H9 (cell line): ENCODE results near the gene ASCC2. TPM values are rescaled to one million over a fixed set of nuclear protein-coding genes. Genes with fewer than 3 reads are reported as not detected.

Source experiments
- DNase-seq: peaks from one replicate; pipeline ENCODE4 v3.0.0-alpha.2; 2017
- H2AFZ ChIP-seq: one replicate; pipeline ENCODE4 v1.6.1; 2013; ENCODE audit warnings: mild to moderate bottlenecking, low read length, control low read depth, moderate library complexity
- H2AK5ac ChIP-seq: 2 replicates; pipeline ENCODE4 v1.6.1; 2013; ENCODE audit warnings: low read length, control low read depth, mixed read lengths; ENCODE audit not compliant: insufficient read length
- H2BK120ac ChIP-seq: one replicate; pipeline ENCODE4 v1.6.1; 2013; ENCODE audit warnings: low read depth, mild to moderate bottlenecking, low read length, control low read depth, inconsistent platforms; ENCODE audit not compliant: poor library complexity, severe bottlenecking
- H2BK12ac ChIP-seq: 2 replicates; pipeline ENCODE4 v1.6.1; 2013; ENCODE audit warnings: low read length, control low read depth, mixed read lengths, low read depth; ENCODE audit not compliant: insufficient read length
- H2BK15ac ChIP-seq: 2 replicates; pipeline ENCODE4 v1.6.1; 2013; ENCODE audit warnings: low read depth, low read length, control low read depth
- H2BK20ac ChIP-seq: one replicate; pipeline ENCODE4 v1.6.1; 2013; ENCODE audit warnings: low read depth, mild to moderate bottlenecking, low read length, control low read depth, inconsistent platforms; ENCODE audit not compliant: poor library complexity, severe bottlenecking
- H2BK5ac ChIP-seq: 2 replicates; pipeline ENCODE4 v1.6.1; 2013; ENCODE audit warnings: low read length, control low read depth, mixed read lengths; ENCODE audit not compliant: insufficient read length
- H3K14ac ChIP-seq: 2 replicates; pipeline ENCODE4 v1.6.1; 2013; ENCODE audit warnings: low read length, control low read depth; ENCODE audit not compliant: insufficient read depth
- H3K18ac ChIP-seq: 2 replicates; pipeline ENCODE4 v1.6.1; 2013; ENCODE audit warnings: low read depth, mild to moderate bottlenecking, mixed read lengths, low read length, control low read depth; ENCODE audit not compliant: insufficient read length
- H3K23ac ChIP-seq: 2 replicates; pipeline ENCODE4 v1.6.1; 2013; ENCODE audit warnings: low read length, control low read depth, mixed read lengths, low read depth; ENCODE audit not compliant: insufficient read length
- H3K23me2 ChIP-seq: 2 replicates; pipeline ENCODE4 v1.6.1; 2013; ENCODE audit warnings: low read depth, mild to moderate bottlenecking, mixed read lengths, low read length, control low read depth; ENCODE audit not compliant: insufficient read length, poor library complexity, severe bottlenecking
- H3K27ac ChIP-seq: 2 replicates; pipeline ENCODE4 v1.5.1; 2013; ENCODE audit warnings: low read length, control low read depth, mixed read lengths, low read depth; ENCODE audit not compliant: insufficient read length
- H3K27me3 ChIP-seq: 2 replicates; pipeline ENCODE4 v1.6.1; 2013; ENCODE audit warnings: low read length, control low read depth, inconsistent platforms; ENCODE audit not compliant: insufficient read depth
- H3K4ac ChIP-seq: 2 replicates; pipeline ENCODE4 v1.6.1; 2013; ENCODE audit warnings: low read depth, mild to moderate bottlenecking, control low read depth, inconsistent platforms, low read length, moderate library complexity
- H3K4me1 ChIP-seq: 2 replicates; pipeline ENCODE4 v1.6.1; 2013; ENCODE audit warnings: low read length, control low read depth, inconsistent platforms; ENCODE audit not compliant: insufficient read depth
- H3K4me2 ChIP-seq: 2 replicates; pipeline ENCODE4 v1.6.1; 2013; ENCODE audit warnings: low read length, control low read depth, mixed read lengths; ENCODE audit not compliant: insufficient read length, insufficient read depth
- H3K56ac ChIP-seq: 2 replicates; pipeline ENCODE4 v1.6.1; 2013; ENCODE audit warnings: low read depth, mild to moderate bottlenecking, mixed read lengths, low read length, control low read depth; ENCODE audit not compliant: insufficient read length
- H3K79me1 ChIP-seq: 2 replicates; pipeline ENCODE4 v1.6.1; 2013; ENCODE audit warnings: low read depth, mild to moderate bottlenecking, moderate library complexity, low read length, control low read depth, inconsistent platforms; ENCODE audit not compliant: insufficient read depth, poor library complexity, severe bottlenecking
- H3K79me2 ChIP-seq: 2 replicates; pipeline ENCODE4 v1.6.1; 2013; ENCODE audit warnings: low read length, control low read depth, inconsistent platforms; ENCODE audit not compliant: insufficient read depth
- H3K9ac ChIP-seq: 2 replicates; pipeline ENCODE4 v1.6.1; 2013; ENCODE audit warnings: low read length, control low read depth, mixed read lengths; ENCODE audit not compliant: insufficient read length; ENCODE audit errors: extremely low read depth
- H3K9me3 ChIP-seq: one replicate; pipeline ENCODE4 v1.6.1; 2013; ENCODE audit warnings: low read depth, low read length, inconsistent platforms; ENCODE audit not compliant: control insufficient read depth
- H3T11ph ChIP-seq: one replicate; pipeline ENCODE4 v1.6.1; 2013; ENCODE audit warnings: mild to moderate bottlenecking, low read length, control low read depth, inconsistent platforms
- H4K20me1 ChIP-seq: one replicate; pipeline ENCODE4 v1.6.1; 2013; ENCODE audit not compliant: control insufficient read depth, insufficient read length, insufficient read depth
- H4K5ac ChIP-seq: 2 replicates; pipeline ENCODE4 v1.6.1; 2013; ENCODE audit warnings: low read depth, mild to moderate bottlenecking, mixed read lengths, low read length, control low read depth; ENCODE audit not compliant: insufficient read length
- H4K8ac ChIP-seq: replicated peaks from 2 replicates; pipeline ENCODE4 v1.6.1; 2013; ENCODE audit warnings: low read length, control low read depth, mixed read lengths, low read depth; ENCODE audit not compliant: insufficient read length
- H4K91ac ChIP-seq: 2 replicates; pipeline ENCODE4 v1.6.1; 2013; ENCODE audit warnings: low read depth, mild to moderate bottlenecking, moderate library complexity, mixed read lengths, low read length, control low read depth; ENCODE audit not compliant: insufficient read length
- H3K27ac Mint-ChIP-seq, 3 experiments: 2 replicates in 2 of 3; 3 replicates in 1 of 3; pipeline ENCODE4 v1.8.0; 2020 to 2021; ENCODE audit warnings: mixed read lengths in 3 of 3, mild to moderate bottlenecking in 1 of 3, moderate library complexity in 1 of 3
- H3K27me3 Mint-ChIP-seq: 2 replicates; pipeline ENCODE4 v1.8.0; 2021; ENCODE audit warnings: low read depth, mild to moderate bottlenecking, moderate library complexity, mixed read lengths
- H3K36me3 Mint-ChIP-seq, 3 experiments: 2 replicates in 2 of 3; 3 replicates in 1 of 3; pipeline ENCODE4 v1.8.0; 2020 to 2021; ENCODE audit warnings: low read depth in 3 of 3, mixed read lengths in 3 of 3; ENCODE audit not compliant: insufficient read depth in 1 of 3
- H3K4me1 Mint-ChIP-seq, 2 experiments: 2 replicates each; pipeline ENCODE4 v1.8.0; 2020; ENCODE audit warnings: mixed read lengths in 2 of 2
- H3K4me3 Mint-ChIP-seq, 2 experiments: 2 replicates in 1 of 2; 3 replicates in 1 of 2; pipeline ENCODE4 v1.8.0; 2020 to 2021; ENCODE audit warnings: mild to moderate bottlenecking in 2 of 2, mixed read lengths in 2 of 2, moderate library complexity in 1 of 2
- H3K9me3 Mint-ChIP-seq, 2 experiments: 2 replicates in 1 of 2; 3 replicates in 1 of 2; pipeline ENCODE4 v1.8.0; 2020; ENCODE audit warnings: mild to moderate bottlenecking in 2 of 2, mixed read lengths in 2 of 2, moderate library complexity in 1 of 2
- WGBS: extraction: QIAGEN DNeasy Blood & Tissue Kit; methylation state at CpG from one replicate; pipeline ENCODE4 v1.1.7; 2013; ENCODE audit warnings: missing lambda C conversion rate, low lambda C conversion rate, mixed read lengths; ENCODE audit not compliant: insufficient read length; ENCODE audit errors: extremely low coverage; 5-methylcytosine and 5-hydroxymethylcytosine counted together
- total RNA-seq: library from RNA; stranded (reverse); gene quantifications from 2 replicates; pipeline ENCODE4 v1.2.1, GENCODE V29; 2021
- TF ChIP-seq, protein P1 (sequence below): fragments of 200-600 bp; sonication (generic); conservative IDR thresholded peaks from 3 replicates; pipeline ENCODE4 v1.8.0; 2021; ENCODE audit warnings: antibody characterized with exemption, mild to moderate bottlenecking

Gene ASCC2
- total RNA-seq, 1 experiment from 2014 or later, result 48.2 TPM

DNA sequence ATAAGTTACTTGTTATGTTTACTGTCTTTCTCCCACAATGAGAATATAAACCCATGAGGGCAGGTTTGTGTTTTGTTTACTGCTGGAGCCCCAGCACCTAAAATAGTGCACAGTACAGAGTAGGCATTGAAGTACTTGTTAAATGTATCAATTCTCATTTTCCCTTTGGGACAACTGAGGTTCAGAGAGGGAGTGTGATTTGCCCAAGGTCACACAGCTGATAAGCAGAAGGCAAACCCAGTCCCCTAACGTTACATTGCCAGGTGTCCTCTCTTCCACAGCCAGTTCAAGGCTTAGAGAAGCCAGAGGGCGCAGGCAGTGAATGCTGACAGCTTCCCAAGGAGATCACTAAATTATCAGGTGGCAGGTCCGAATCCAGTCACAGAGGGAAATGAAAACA, 88.0 kb downstream of the ASCC2 start:
- TF ChIP-seq, protein P1, sequence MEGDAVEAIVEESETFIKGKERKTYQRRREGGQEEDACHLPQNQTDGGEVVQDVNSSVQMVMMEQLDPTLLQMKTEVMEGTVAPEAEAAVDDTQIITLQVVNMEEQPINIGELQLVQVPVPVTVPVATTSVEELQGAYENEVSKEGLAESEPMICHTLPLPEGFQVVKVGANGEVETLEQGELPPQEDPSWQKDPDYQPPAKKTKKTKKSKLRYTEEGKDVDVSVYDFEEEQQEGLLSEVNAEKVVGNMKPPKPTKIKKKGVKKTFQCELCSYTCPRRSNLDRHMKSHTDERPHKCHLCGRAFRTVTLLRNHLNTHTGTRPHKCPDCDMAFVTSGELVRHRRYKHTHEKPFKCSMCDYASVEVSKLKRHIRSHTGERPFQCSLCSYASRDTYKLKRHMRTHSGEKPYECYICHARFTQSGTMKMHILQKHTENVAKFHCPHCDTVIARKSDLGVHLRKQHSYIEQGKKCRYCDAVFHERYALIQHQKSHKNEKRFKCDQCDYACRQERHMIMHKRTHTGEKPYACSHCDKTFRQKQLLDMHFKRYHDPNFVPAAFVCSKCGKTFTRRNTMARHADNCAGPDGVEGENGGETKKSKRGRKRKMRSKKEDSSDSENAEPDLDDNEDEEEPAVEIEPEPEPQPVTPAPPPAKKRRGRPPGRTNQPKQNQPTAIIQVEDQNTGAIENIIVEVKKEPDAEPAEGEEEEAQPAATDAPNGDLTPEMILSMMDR, result no peak
- Histone ChIP-seq H2BK12ac (no peak overlapping the region), H2BK5ac (no peak overlapping the region), H4K91ac (no peak overlapping the region), H4K20me1 (no peaks in the 10 kb centered on the region), H3K4me2 (no peak overlapping the region), H3K79me2 (no peaks in the 10 kb centered on the region), H3K23ac (no peak overlapping the region), H3K23me2 (no peaks in the 10 kb centered on the region), H4K8ac (no peak overlapping the region), H3K14ac (no peak overlapping the region), H4K5ac (no peak overlapping the region), H2BK15ac (no peak overlapping the region), H3K4ac (no peak overlapping the region), H3K27me3 (no peaks in the 10 kb centered on the region), H3K18ac (no peak overlapping the region), H2AK5ac (no peak overlapping the region), H3K79me1 (no peaks in the 10 kb centered on the region), H3K9me3 (no peaks in the 10 kb centered on the region), H3K4me1 (no peaks in the 10 kb centered on the region), H3K27ac (no peak overlapping the region), H3K56ac (no peak overlapping the region), H3T11ph (no peak overlapping the region), H2BK120ac (no peak overlapping the region), H2AFZ (no peak overlapping the region), H3K9ac (no peak overlapping the region), H2BK20ac (no peak overlapping the region)
- H3K4me1 Mint-ChIP-seq, result peaks cover 0 to 7% of the 10 kb centered on the region in 2 experiments; a peak in 3 of 4 replicates
- peak overlapping the region in 1 of 3 experiments; percentile 85; a peak in 1 of 7 replicates for H3K27ac Mint-ChIP-seq
- H3K4me3 Mint-ChIP-seq, result no peak overlapping the region
- H3K9me3 Mint-ChIP-seq, result no peaks in the 10 kb centered on the region
- H3K27me3 Mint-ChIP-seq, result no peaks in the 10 kb centered on the region; the same call in 1 of the 2 replicates
- no CpG with 5 or more reads among the region's 3 CpGs for WGBS
- DNase-seq, result no peak
- peaks cover 1 to 4% (median 3%) of the 10 kb centered on the region in 3 experiments; a peak in 5 of 7 replicates for H3K36me3 Mint-ChIP-seq
